ENCODE measurements around the gene RPN1. TPM values are rescaled to one million over a fixed set of nuclear protein-coding genes. Genes with fewer than 3 reads are reported as not detected.

RPN1 gene
- total and polyA plus RNA-seq, 2 experiments from 2014 or later, result 419 to 422 TPM

DNA sequence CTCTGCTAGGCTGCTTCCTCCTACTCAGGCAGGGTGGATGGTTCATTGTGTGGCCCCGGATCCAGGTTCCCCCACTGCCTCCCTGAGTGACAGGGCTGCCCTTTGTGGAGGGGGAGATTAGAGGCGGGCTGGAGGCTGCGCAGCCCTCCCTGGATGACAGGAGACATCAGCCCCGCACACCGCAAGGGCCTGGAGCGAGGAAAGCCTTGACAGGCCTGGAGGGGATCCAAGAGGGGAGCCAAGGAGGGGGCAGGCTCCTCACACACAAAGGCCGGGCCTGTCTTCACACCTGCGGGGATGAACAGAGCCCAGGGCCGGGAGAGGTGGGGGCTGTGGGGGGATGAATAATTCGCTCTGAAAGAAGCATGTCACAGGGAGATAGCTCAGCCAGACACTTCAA, 72.9 kb downstream of the RPN1 start:
- Histone ChIP-seq H3K4me2 (no peak overlapping the region), H3K9me3 (ENCODE audit: low read depth) (no peaks in the 10 kb centered on the region), H3K36me3 (replicated peaks; ENCODE audit: insufficient read depth, low read depth) (no peaks in the 10 kb centered on the region), H3K9me2 (replicated peaks; ENCODE audit: insufficient read depth) (no peaks in the 10 kb centered on the region), H2AFZ (no peak overlapping the region), H3K27ac (no peak overlapping the region), H3K4me3 (no peak overlapping the region), H3K4me1 (ENCODE audit: insufficient read depth) (no peaks in the 10 kb centered on the region), H3K27me3 (no peaks in the 10 kb centered on the region), H3K79me2 (no peaks in the 10 kb centered on the region), H4K20me1 (ENCODE audit: insufficient read depth, poor library complexity, severe bottlenecking) (no peaks in the 10 kb centered on the region)
- 68% methylated on average over 10 of the region's 10 CpGs for WGBS (ENCODE audit: low lambda C conversion rate, missing lambda C conversion rate)
- no peak for DNase-seq (ENCODE audit: low spot score)
- no peak for TF ChIP-seq EZH2phosphoT487 (IDR thresholded peaks at IDR 0.05; ENCODE audit: low read depth, severe bottlenecking, unreplicated experiment)
- TF ChIP-seq, protein P1, sequence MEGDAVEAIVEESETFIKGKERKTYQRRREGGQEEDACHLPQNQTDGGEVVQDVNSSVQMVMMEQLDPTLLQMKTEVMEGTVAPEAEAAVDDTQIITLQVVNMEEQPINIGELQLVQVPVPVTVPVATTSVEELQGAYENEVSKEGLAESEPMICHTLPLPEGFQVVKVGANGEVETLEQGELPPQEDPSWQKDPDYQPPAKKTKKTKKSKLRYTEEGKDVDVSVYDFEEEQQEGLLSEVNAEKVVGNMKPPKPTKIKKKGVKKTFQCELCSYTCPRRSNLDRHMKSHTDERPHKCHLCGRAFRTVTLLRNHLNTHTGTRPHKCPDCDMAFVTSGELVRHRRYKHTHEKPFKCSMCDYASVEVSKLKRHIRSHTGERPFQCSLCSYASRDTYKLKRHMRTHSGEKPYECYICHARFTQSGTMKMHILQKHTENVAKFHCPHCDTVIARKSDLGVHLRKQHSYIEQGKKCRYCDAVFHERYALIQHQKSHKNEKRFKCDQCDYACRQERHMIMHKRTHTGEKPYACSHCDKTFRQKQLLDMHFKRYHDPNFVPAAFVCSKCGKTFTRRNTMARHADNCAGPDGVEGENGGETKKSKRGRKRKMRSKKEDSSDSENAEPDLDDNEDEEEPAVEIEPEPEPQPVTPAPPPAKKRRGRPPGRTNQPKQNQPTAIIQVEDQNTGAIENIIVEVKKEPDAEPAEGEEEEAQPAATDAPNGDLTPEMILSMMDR (IDR thresholded peaks at IDR 0.05; ENCODE audit: poor library complexity), result no peak
- TF ChIP-seq EZH2 (IDR thresholded peaks at IDR 0.05; ENCODE audit: borderline replicate concordance), result no peak

DNA sequence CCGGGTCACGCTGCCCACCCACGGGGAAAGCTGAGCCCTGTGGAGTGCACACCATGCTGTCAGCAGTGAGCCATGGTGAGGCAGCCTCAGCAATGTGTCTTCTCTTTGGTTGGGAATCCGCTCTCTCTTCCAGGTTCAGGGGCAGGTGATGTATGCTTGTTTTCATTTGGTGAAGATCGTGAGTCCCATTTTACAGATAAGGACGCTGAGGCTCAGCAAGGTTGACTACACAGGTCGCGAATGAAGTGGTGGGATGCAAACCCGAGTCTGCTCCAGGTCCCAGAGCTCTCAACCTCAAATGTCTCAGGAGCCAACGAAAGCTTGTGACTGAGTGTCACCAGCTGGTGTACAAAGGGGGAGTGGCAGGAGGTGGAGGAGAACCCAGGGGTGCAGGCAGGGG, 74.3 kb downstream of the RPN1 start:
- Histone ChIP-seq H3K27ac (no peak overlapping the region), H3K36me3 (replicated peaks; ENCODE audit: insufficient read depth, low read depth) (no peaks in the 10 kb centered on the region), H3K4me1 (ENCODE audit: insufficient read depth) (no peaks in the 10 kb centered on the region), H3K4me2 (no peak overlapping the region), H2AFZ (no peak overlapping the region), H3K79me2 (no peaks in the 10 kb centered on the region), H3K27me3 (no peaks in the 10 kb centered on the region), H3K4me3 (no peak overlapping the region), H4K20me1 (ENCODE audit: insufficient read depth, poor library complexity, severe bottlenecking) (no peaks in the 10 kb centered on the region), H3K9me2 (replicated peaks; ENCODE audit: insufficient read depth) (no peaks in the 10 kb centered on the region), H3K9me3 (ENCODE audit: low read depth) (no peaks in the 10 kb centered on the region)
- TF ChIP-seq EZH2 (IDR thresholded peaks at IDR 0.05; ENCODE audit: borderline replicate concordance) (no peak), EZH2phosphoT487 (IDR thresholded peaks at IDR 0.05; ENCODE audit: low read depth, severe bottlenecking, unreplicated experiment) (no peak)
- TF ChIP-seq, protein P1 (IDR thresholded peaks at IDR 0.05; ENCODE audit: poor library complexity), result no peak
- no peak for DNase-seq (ENCODE audit: low spot score)
- 91% methylated on average over 10 of the region's 10 CpGs for WGBS (ENCODE audit: low lambda C conversion rate, missing lambda C conversion rate)

DNA sequence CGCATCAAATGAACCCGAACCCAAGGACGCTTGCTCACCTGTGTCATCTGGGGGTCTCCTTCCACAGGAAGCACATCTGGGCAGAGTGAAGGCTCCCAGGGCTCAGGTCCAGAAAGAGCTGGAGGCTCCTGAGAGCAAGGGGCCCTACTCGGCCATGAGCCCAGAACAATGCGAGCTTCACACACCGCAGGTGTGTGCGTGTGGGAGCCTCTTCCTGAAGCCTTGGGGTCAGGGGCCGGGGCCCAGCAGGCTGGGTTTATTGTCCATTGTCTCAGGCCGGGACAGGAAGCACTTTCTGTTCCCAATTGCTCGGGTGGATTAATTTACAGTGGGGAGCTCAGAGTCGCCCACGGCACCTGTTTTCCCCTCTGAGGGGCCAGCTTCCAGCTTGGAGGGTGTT, 74.8 kb downstream of the RPN1 start:
- no peak overlapping the region for H3K4me2 ChIP-seq
- H3K4me1 ChIP-seq (ENCODE audit: insufficient read depth), result no peaks in the 10 kb centered on the region
- no peaks in the 10 kb centered on the region for H4K20me1 ChIP-seq (ENCODE audit: insufficient read depth, poor library complexity, severe bottlenecking)
- no peaks in the 10 kb centered on the region for H3K9me3 ChIP-seq (ENCODE audit: low read depth)
- no peak overlapping the region for H2AFZ ChIP-seq
- DNase-seq (ENCODE audit: low spot score), result no peak
- H3K27ac ChIP-seq, result no peak overlapping the region
- TF ChIP-seq, protein P1 (IDR thresholded peaks at IDR 0.05; ENCODE audit: poor library complexity), result no peak
- no peak for TF ChIP-seq EZH2 (IDR thresholded peaks at IDR 0.05; ENCODE audit: borderline replicate concordance)
- no peak for TF ChIP-seq EZH2phosphoT487 (IDR thresholded peaks at IDR 0.05; ENCODE audit: low read depth, severe bottlenecking, unreplicated experiment)
- no peak overlapping the region for H3K4me3 ChIP-seq
- H3K9me2 ChIP-seq (replicated peaks; ENCODE audit: insufficient read depth), result no peaks in the 10 kb centered on the region
- H3K79me2 ChIP-seq, result no peaks in the 10 kb centered on the region
- WGBS (ENCODE audit: low lambda C conversion rate, missing lambda C conversion rate), result 85% methylated on average over 12 of the region's 12 CpGs
- no peaks in the 10 kb centered on the region for H3K27me3 ChIP-seq
- H3K36me3 ChIP-seq (replicated peaks; ENCODE audit: insufficient read depth, low read depth), result no peaks in the 10 kb centered on the region

DNA sequence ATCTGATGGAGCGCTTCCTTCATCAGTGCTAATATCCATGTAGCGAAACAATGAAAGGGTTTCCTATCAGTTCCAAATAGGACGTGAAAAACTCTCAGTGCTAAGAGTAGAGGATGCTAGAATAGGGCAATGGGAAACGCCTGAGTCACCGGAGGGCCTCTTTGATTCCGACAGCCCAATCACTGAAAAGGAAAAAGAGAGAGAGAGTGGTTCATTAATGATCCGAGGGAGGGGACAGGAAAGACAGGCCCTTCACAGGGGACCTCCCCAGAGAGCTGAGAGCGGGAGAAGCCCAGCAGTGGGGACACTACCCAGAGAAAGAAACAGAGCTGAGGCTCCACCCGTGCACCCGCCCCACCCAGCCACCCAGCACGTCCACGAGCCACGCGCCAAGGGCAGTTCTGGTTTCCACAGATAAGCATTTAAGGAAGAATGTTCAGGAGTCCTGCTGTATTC, 76.9 kb downstream of the RPN1 start:
- 69% methylated on average over 14 of the region's 14 CpGs for whole genome bisulfite sequencing (ENCODE audit: low lambda C conversion rate, missing lambda C conversion rate)
- H3K9me3 ChIP-seq (ENCODE audit: low read depth), result no peaks in the 10 kb centered on the region

More for the DNA sequence above, 76.9 kb downstream of the RPN1 start:
- no peaks in the 10 kb centered on the region for H3K79me2 ChIP-seq
- no peaks in the 10 kb centered on the region for H4K20me1 ChIP-seq (ENCODE audit: insufficient read depth, poor library complexity, severe bottlenecking)
- H3K9me2 ChIP-seq (replicated peaks; ENCODE audit: insufficient read depth), result no peaks in the 10 kb centered on the region
- H3K4me2 ChIP-seq, result no peak overlapping the region
- no peak overlapping the region for H3K4me3 ChIP-seq
- no peak overlapping the region for H3K27ac ChIP-seq
- no peak for DNase-seq (ENCODE audit: low spot score)
- TF ChIP-seq, protein P1 (IDR thresholded peaks at IDR 0.05; ENCODE audit: poor library complexity), result no peak
- TF ChIP-seq EZH2 (IDR thresholded peaks at IDR 0.05; ENCODE audit: borderline replicate concordance) (no peak), EZH2phosphoT487 (IDR thresholded peaks at IDR 0.05; ENCODE audit: low read depth, severe bottlenecking, unreplicated experiment) (no peak)
- no peaks in the 10 kb centered on the region for H3K4me1 ChIP-seq (ENCODE audit: insufficient read depth)
- H3K36me3 ChIP-seq (replicated peaks; ENCODE audit: insufficient read depth, low read depth), result no peaks in the 10 kb centered on the region
- no peak overlapping the region for H2AFZ ChIP-seq
- H3K27me3 ChIP-seq, result no peaks in the 10 kb centered on the region
